GM19023 (cell line): ENCODE measurements around the gene ITK.
"Not testable (repeated sequence)": the region's sequence is repeated elsewhere in the genome, so short reads cannot be mapped to it uniquely, and the experiment has no call there.

Source experiments
- ATAC-seq: cut with Tn5 transposase; IDR thresholded peaks from one replicate; pipeline ENCODE4 v1.9.1; 2021; ENCODE audit warnings: mild to moderate bottlenecking, moderate library complexity; ENCODE audit not compliant: unreplicated experiment

The ITK gene

DNA sequence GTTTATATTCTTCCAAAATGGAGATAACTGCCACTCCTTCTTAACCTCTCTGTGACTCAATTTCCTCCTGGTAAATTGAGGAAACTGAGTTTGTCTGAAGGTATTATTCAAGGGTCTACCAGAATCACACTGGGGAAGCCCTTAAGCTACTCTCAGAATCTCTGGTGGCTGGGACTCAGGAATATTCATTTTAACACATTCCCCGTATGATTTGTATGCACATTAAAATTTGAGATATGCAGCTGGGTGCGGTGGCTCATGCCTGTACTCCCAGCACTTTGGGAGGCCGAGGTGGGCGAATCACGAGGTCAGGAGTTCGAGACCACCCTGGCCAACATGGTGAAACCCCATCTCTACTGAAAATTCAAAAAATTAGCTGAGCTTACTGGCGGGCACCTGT lies 64.1 kb downstream of the ITK start:
- ATAC-seq, result not testable (repeated sequence)

DNA sequence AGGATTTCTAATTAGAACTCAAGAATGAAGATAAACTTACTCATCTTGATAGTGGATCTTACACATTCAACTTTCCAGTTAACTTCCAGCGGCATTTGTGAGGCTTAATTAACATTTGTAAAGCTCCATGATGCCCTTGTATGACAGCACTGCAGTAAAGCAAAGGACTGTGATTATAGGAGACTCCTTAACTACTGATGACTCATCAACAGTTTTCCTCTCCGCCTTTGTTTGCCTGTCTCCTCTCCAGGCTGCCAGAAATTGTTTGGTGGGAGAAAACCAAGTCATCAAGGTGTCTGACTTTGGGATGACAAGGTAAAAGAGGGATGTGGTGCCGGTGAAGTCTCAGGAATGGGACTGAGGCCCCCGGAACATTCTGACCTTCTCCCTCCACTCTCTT lies 64.8 kb downstream of the ITK start:
- ATAC-seq, result no peak

DNA sequence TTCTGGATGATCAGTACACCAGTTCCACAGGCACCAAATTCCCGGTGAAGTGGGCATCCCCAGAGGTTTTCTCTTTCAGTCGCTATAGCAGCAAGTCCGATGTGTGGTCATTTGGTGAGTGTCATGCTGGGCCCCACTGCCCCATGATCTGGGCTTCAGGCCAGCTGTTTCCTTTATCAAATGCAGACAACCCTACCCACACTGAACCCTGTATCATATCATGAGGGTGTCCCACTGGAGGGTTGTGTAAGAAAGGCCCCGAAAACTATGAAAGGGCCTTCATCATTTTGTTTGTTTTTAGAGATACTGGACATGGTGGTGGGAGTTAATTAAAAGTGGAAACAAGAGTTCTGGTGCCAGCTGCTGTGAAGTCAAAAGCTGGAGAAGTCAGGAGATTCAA lies 65.2 kb downstream of the ITK start:
- no peak for ATAC-seq

DNA sequence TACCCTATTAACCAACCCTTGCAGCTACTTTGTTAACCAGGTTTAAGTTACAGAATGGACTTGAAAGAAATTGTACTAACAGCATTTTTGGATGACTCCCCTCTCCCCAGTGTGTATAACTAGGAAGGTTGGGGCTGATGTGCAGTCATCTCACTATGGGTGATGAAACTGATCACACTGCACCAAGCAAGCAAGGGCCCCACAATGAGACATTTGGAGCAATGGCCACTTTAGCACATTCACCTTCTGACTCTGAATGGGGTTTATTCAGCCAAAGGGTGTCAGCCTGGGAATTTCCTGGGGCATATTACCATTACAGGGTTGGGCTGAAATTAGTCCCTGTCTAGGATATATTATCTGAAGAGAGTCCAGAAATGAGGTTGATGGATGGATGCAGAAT lies 66.6 kb downstream of the ITK start:
- peak; percentile 45 for ATAC-seq

DNA sequence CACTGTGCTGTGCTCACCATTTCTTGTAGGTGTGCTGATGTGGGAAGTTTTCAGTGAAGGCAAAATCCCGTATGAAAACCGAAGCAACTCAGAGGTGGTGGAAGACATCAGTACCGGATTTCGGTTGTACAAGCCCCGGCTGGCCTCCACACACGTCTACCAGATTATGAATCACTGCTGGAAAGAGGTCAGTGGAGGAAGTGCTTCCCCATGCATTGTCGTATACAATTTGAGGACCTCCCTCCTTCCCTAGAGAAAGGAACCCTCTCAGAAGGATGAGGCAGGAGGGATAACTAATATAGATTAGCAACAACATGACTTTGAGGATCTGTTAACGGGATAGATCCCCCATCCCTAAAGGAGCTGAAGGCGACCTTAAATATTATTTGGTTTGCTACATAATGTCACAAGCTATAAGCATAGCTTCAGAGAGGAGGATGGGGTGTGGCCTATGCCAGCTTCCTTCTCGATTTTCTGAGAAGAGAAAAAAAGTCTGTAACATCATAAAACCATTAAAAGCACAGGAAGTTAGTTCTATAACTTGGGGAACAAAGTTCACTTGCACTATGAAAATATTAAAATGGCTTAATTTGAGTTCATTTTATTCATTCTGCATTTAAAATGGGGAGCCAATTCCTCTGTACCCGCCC lies 68.3 kb downstream of the ITK start:
- ATAC-seq, result no peak

DNA sequence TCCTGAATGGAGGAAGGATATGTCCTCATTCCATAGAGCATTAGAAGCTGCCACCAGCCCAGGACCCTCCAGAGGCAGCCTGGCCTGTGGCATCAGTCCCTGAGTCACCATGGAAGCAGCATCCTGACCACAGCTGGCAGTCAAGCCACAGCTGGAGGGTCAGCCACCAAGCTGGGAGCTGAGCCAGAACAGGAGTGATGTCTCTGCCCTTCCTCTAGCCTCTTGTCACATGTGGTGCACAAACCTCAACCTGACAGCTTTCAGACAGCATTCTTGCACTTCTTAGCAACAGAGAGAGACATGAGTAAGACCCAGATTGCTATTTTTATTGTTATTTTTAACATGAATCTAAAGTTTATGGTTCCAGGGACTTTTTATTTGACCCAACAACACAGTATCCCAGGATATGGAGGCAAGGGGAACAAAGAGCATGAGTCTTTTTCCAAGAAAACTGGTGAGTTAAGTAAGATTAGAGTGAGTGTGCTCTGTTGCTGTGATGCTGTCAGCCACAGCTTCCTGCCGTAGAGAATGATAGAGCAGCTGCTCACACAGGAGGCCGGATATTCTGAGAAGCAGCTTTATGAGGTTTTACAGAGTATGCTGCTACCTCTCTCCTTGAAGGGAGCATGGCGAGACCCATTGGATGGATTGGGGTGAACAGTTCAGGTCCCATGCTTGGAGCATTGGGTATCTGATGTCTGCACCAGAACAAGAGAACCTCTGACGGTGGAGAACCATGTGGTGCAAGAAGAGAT lies 72.2 kb downstream of the ITK start:
- peak; percentile 88 for ATAC-seq

DNA sequence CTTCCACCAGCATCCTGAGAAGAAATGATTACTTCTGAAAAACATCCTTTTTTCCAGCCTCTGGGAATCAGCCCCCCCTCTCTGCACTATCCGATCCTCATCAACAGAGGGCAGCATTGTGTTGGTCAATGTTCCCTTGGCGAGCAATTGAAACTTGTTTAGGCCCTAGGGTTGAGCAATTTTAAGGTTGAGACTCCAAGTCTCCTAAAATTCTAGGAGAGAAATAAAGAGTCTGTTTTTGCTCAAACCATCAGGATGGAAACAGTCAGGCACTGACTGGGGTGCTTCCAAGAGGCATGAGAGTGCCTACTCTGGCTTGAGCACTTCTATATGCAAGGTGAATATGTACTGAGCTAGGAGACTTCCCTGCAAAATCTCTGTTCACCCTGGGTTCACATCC lies 72.9 kb downstream of the ITK start:
- peak; percentile 61 for ATAC-seq

DNA sequence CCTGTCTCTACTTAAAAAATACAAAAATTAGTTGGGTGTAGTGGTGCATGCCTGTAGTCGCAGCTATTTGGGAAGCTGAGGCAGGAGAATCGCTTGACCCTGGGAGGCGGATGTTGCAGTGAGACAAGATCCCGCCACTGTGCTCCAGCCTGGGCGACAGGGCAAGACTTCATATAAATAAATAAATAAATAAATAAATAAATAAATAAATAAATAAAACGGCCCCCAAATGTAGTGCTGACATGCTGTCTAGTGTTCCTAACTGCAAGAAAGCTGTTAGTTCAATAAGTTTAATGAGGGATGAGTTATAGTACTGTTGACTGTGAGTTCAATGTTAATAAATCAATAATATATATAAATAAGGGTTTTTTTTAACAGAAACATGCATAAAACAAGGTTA lies 77.8 kb downstream of the ITK start:
- ATAC-seq, result no peak

DNA sequence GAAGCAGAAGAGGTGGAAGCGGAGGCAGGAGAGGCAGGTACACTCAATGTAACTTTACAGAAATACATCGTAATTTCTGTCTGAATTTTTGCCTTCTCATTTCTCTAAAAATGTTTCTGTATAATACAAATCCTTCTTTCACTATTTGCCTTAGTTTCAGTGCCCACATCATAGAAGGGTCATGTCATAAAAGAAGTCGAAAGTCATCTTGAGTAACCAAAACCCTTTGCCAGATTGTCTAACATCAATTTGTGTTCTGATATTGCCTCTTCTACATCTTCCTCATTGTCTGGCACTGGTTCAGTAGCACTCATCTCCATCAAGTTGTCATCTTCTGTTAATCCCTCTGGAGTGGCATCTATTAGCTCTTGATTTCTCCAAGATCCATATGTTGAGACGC lies 79.1 kb downstream of the ITK start:
- ATAC-seq, result no peak

DNA sequence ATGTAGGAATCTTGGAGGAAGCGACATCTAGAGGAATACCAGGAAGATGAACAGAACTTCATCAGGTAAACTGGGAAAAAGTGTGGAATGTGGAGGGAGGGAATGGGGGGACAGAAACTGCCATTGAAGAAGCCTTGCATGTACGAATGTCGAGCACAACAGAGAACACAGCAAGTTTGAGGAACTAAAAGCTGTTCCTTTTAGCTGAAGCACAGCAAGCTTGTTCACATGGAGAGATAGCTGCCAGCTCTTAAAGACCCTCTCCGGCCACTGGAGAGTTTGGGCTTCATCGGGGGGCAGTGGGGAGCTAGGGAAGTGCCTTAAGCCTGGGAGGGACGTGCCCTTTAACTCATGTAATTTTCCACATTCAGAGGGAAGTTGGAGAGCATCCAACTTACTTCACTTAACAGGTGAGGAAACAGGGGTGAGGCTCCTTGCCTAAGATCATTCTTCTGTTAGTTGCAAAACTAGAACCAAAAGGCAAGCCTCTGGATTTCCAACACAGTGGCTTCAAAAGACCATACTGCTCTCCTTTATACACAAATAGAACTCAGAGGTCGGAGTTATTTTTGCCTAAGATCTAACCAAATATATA lies 83.0 kb downstream of the ITK start:
- ATAC-seq, result no peak

DNA sequence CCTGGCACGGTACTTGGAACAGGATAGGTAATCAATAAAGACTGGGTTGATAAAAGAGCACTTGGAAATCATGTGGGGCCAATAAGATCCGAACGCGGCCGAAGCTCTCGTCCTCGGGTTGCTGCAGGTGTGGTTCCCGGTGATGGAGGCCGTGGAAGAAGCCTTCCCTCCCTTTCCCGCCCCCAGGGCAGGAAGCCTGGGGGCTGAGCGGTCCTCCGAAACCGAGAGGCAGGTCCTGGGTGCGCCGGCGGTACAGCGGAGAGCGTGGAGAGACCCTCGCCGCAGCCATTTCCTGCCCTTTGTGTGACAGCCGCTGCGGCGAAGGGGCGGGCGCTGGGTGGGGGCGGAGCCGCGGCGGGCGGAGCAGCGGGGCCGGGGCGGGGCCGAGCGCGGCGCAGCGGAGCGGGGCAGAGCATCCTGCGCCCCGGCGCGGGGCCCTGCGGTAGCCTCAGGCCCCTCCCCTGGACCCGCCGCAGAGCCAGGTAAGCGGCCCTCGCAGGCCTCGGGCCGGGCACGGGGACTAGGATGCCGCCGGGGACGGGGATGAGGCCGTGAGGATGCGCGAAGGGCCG lies 85.2 kb downstream of the ITK start, which contains the start of gene CYFIP2:
CYFIP2 (plus strand) TSS at position 410 of the 572 bp plus-strand sequence. CDS start 19,239 bp downstream, outside the sequence.
- peak; percentile 87 for ATAC-seq

DNA sequence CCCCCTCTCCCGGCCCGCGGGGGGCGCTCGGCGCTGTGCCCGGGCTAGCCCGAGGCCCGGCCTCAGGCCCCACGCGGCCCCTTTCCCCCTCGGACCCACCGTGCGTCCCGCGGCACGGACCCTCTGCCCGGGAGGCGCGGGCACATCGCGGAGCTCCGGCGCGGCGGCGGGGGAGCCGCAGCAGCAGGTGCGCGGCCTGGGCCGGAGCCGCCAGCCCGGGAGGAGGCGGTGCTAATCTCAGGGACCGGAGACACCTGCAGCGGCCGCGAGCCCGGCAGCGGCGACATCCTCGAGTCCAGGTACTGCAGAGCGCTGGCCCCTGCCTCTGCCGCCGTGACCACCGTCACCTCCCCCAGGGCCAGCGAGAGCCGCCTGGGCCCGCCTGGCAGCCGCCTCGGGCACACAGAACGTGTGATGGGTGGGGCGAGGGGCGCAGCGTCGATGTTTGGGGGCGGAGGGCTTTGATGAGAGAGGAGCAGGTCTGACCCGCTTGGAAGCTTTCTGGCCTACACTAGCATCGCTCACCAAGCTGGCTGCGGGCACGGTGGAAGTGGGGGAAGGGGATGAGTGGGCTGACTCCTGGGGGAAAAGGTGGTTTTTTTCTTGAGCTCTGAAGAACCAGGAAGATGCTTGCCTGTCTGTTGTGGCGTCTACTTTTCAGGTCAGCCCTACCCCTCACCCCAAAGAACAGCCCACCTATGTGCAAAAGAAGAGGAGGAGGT lies 85.8 kb downstream of the ITK start:
- peak; percentile 60 for ATAC-seq

DNA sequence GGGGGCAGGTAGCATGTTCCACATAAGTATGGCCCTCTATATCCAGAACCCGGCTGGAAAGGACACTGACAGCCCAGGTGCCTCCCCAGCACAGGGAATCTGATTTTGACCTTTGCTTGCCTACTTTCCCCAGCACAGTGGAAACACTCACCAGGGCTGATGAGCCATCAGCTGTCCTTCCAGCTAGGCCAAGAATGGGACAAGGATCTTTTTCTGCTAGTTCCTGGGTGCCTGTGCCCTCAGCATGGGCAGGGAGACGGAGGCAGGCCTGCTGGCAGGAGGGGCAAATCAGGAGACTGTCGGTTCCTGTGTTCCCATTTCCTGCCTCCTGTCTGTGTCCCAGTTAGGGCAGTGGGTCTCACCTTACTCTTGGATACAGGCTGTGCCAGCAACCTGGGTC lies 86.4 kb downstream of the ITK start:
- no peak for ATAC-seq

DNA sequence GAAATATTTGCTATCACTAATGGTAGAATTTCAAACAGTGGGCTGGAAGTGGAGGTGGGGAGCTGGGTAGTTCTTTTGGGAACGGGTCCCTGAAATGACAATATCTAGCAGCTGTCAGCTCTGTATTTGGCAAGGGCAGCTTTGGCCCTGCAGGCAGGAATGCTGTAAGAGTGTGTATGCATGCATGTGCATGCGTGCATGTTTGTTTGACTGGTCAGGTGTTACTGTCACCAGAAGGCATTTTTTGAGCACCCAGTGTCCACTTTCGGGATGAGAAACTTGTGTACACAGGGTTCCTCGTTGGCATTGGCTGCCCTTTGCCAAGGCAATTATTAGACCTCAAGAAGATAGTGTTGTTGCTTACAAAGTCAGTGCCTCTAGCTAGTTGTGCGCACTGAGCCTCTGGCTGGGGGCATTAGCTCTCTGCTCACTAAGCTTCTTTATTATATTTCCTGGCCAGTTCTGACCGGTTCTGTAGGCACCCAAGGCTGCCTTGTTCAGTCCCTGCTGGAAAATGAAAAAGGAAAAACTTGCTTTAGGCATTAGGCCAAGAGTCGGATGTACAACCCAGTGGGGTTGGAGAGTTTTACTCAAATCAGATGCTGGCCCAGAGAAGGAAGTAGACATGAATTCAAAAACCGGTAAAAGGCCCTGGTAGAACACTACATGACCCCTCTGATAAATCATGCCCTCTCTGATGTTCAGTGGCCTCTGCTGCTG lies 87.3 kb downstream of the ITK start:
- no peak for ATAC-seq

DNA sequence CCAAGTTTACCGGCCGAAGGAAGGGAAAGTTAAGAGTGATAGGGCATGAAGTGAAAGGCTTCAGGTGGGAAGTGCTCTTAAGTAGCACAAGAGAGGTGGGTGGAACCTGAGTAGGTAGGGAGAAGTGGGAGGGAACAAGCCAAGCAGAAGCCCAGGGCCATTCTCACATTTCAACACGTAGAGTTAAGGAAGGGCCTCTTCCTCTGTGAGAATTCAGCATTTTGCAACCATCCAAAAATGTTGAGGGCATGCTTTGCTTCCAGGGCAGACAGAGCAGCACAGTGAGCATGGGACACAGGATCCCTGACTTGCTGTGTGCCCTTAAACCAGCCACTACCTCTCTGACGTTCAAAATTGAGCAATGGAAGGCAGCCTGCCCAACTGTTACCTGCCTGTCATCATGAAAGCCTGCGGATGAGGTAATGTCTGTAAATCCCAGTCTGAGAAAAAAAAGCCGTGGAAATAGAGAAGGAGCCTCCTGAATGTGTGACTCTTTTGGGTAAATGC lies 88.6 kb downstream of the ITK start:
- no peak for ATAC-seq

DNA sequence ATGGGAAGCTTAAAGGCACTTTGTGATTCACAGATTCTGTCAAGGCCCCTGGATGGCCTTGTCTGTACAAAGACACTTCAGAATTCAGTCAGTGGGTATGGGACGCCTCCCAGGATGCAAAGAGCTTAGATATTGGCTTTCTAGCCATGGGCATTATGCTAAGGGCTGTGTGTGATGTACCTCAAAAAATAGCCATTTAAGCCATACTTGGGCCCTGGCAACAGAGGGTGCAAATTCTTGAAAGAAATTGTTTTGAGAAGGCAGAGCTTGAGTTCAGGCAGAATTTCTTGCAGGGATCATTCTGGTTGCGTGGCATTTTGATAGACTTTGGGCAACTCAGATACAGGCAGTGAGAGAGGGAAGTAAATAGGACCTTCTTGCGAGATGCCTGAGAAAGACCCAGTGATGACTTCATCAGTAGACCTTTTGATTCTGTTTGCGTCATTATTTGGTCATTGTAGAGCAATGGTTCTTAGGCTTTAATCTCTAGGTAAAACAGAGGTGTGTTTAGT lies 89.2 kb downstream of the ITK start:
- ATAC-seq, result no peak

DNA sequence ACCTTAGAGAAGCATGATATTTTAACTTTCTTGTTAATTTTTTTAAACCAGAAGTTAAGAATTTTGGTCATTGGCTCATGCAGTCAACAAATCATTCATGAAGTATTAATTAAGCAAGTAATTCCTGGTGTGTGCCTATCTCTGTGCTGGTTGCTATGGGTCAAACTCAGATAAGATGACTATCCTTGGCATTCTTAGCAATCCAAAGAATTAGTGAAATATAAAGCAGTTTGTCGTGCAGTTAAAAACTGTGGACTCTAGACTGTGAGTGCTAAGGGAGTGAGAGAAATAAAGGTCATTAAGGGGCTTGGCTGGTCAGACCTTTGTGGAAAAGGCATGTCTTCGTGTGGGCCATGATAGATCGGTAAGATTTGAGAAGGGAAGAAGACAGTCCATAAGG lies 90.1 kb downstream of the ITK start:
- no peak for ATAC-seq

DNA sequence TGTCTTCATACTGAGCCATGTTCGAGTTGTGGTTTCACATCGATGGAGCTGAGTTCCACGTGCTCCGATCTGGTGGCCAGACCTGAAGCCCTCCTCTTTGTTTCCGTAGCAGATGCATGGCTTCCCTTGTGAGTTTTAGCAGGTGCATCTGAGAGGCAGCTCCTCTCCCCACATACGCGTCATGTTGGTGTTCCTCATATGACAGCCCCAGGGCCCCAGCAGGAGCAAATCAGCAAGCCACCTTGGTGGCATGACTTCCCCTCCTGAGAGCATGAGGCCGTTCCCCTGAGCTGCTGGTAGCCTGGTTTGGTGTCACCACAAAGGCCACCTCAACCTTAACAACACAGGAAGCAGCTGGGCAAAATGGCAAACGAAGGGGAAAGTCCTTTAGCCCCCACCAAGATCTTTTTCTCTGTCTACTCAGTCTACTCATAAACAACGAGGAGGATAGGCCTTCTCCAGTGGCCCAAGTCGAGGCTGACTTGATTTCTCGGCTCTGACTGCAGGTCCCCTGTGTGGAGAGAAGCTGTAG lies 91.2 kb downstream of the ITK start:
- peak; percentile 86 for ATAC-seq

DNA sequence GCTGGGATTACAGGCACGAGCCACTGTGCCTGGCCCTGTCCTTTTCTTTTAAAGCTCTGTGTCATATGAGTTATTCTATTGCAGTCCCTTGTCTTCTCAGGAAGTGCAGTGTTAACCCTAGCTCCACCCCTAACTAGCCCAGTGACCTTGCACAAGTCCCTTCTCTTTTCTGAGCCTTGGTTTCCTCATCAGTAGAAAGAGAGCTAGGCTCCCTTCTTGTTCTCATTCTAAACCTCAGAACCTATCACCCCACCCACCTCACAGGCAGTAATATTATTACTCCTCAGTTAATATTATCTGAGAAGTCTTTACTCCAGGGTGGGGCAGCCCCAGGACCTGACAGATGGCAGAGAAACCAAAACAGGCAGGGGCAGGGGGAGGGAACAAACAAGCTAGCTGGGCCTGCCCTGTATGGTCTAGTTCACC lies 92.5 kb downstream of the ITK start:
- ATAC-seq, result peak; percentile 40

DNA sequence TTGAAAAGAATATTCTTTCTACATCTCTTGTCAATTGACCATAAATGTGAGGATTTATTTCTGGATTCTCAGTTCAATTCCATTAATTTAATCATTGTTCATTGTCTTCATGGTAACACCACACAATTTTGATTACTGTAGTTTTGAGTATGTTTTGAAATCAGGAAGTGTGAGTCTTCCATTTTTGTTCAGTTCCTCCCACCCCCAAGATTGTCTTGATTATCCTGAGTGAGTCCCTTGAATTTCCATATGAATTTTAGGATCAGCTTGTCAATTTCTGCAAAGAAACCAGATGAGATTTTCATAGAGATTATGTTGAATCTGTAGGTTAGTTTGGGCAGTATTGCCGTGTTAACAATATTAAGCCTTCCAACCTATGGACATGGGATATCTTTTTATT lies 94.8 kb downstream of the ITK start:
- ATAC-seq, result no peak
